HepG2 (cell line): ENCODE measurements around the gene ASH1L. TPM values are rescaled to one million over a fixed set of nuclear protein-coding genes. Genes with fewer than 3 reads are reported as not detected.

Source experiments
- ATAC-seq: fragments of 200-7000 bp; cut with Tn5 transposase; 3 replicates; pipeline ENCODE4 v1.9.1; 2020; ENCODE audit warnings: mild to moderate bottlenecking, moderate library complexity
- BruUV-seq: library from RNA; stranded (reverse); fragments of 400-500 nt; replicated peaks from 2 replicates; lab custom pipeline; 2021; lab: Mats Ljungman, UMichigan
- CTCF ChIA-PET: fragments of 300-600 bp; formaldehyde crosslinking; extraction: SDS; loops from one replicate; lab custom pipeline; 2021; ENCODE audit warnings: low total read pairs, inconsistent platforms, low intra/inter-chr PET ratio; lab: Yijun Ruan, JAX
- POLR2A ChIA-PET: fragments of 350-600 bp; sonication (Branson Sonifier 250); formaldehyde crosslinking; loops from one replicate; lab custom pipeline; 2020; ENCODE audit warnings: antibody characterized with exemption, inconsistent platforms; lab: Yijun Ruan, JAX
- DNase-seq: peaks from one replicate; pipeline ENCODE4 v3.0.0-alpha.2; 2015; ENCODE audit warnings: low spot score
- FAIRE-seq: peaks from 3 replicates; lab custom pipeline; 2011; peaks lifted over from hg19 to GRCh38; lab: Jason Lieb, UNC
- H2AFZ ChIP-seq: one replicate; pipeline ENCODE4 v1.6.1; 2011; ENCODE audit warnings: low read length, inconsistent platforms
- H3K27ac ChIP-seq: fragments of 300-600 bp; 3 replicates; pipeline ENCODE4 v1.8.0; 2011; ENCODE audit warnings: mixed run types, mild to moderate bottlenecking, mixed read lengths, low read length, inconsistent platforms; ENCODE audit not compliant: insufficient read depth; ENCODE audit errors: extremely low read length
- H3K27me3 ChIP-seq, 2 experiments: fragments of 200-600 bp in 1 of 2; 2 replicates in 1 of 2; 3 replicates in 1 of 2; pipeline versions ENCODE4 v1.6.0 to v1.8.0; 2011; ENCODE audit warnings: low read length in 2 of 2, mild to moderate bottlenecking in 2 of 2, moderate library complexity in 2 of 2, inconsistent platforms in 1 of 2; ENCODE audit not compliant: insufficient read depth in 2 of 2, control insufficient read depth in 1 of 2
- H3K36me3 ChIP-seq, 2 experiments: fragments of 200-600 bp in 1 of 2; replicated peaks in 1 of 2; 2 replicates in 1 of 2; 3 replicates in 1 of 2; pipeline versions ENCODE4 v1.5.1 to v1.8.0; 2011; ENCODE audit warnings: low read length in 2 of 2, inconsistent platforms in 1 of 2; ENCODE audit not compliant: insufficient read depth in 2 of 2, control insufficient read depth in 1 of 2
- H3K4me1 ChIP-seq: 2 replicates; pipeline ENCODE4 v1.5.1; 2012; ENCODE audit warnings: low read length, inconsistent platforms; ENCODE audit not compliant: insufficient read depth
- H3K4me2 ChIP-seq: 2 replicates; pipeline ENCODE4 v1.6.0; 2011; ENCODE audit warnings: low read depth, low read length, inconsistent platforms
- H3K4me3 ChIP-seq, 3 experiments: fragments of 200-600 bp in 1 of 3; sonication (generic), shearing (Covaris generic) in 1 of 3; replicated peaks in 1 of 3; 2 replicates each; pipeline ENCODE4 v1.5.1; 2011 to 2016; ENCODE audit warnings: low read length in 3 of 3, inconsistent platforms in 2 of 3, low read depth in 2 of 3, mild to moderate bottlenecking in 2 of 3, control low read depth in 1 of 3, mixed read lengths in 1 of 3; ENCODE audit not compliant: insufficient read depth in 1 of 3
- H3K79me2 ChIP-seq: one replicate; pipeline ENCODE4 v1.6.1; 2011; ENCODE audit warnings: low read length, inconsistent platforms; ENCODE audit not compliant: insufficient read depth
- H3K9ac ChIP-seq: 2 replicates; pipeline ENCODE4 v1.6.0; 2011; ENCODE audit warnings: mild to moderate bottlenecking, low read depth, low read length, inconsistent platforms; ENCODE audit not compliant: insufficient read depth
- H3K9me3 ChIP-seq: 2 replicates; pipeline ENCODE4 v1.5.1; 2012; ENCODE audit warnings: mild to moderate bottlenecking, low read length
- H4K20me1 ChIP-seq: 2 replicates; pipeline ENCODE4 v1.6.0; 2011; ENCODE audit warnings: inconsistent platforms, mild to moderate bottlenecking, low read length, moderate library complexity; ENCODE audit not compliant: insufficient read depth
- AGO1 ChIP-seq: fragments of 200-400 bp; formaldehyde crosslinking; IDR thresholded peaks from 2 replicates; pipeline ENCODE4 v1.6.1; 2017; ENCODE audit warnings: mild to moderate bottlenecking, low read depth, low read length, moderate library complexity; ENCODE audit not compliant: poor library complexity, severe bottlenecking
- AKAP8 ChIP-seq: sonication (generic); formaldehyde crosslinking; IDR thresholded peaks from 2 replicates; pipeline ENCODE4 v1.5.1; 2020; ENCODE audit warnings: mild to moderate bottlenecking, missing genetic modification reagents
- HDAC2 ChIP-seq: sonication (generic); formaldehyde crosslinking; IDR thresholded peaks from 2 replicates; pipeline ENCODE4 v1.4.0; 2020; ENCODE audit warnings: missing genetic modification reagents
- KDM4B ChIP-seq: sonication (generic); formaldehyde crosslinking; IDR thresholded peaks from 2 replicates; pipeline ENCODE4 v1.4.0; 2020; ENCODE audit warnings: missing genetic modification reagents
- MTA1 ChIP-seq: sonication (generic); formaldehyde crosslinking; IDR thresholded peaks from 2 replicates; pipeline ENCODE4 v1.4.0; 2020; ENCODE audit warnings: missing genetic modification reagents, mild to moderate bottlenecking, borderline replicate concordance
- RFX3 ChIP-seq: IDR thresholded peaks from 2 replicates; pipeline ENCODE4 v1.6.1; 2016; ENCODE audit warnings: missing biosample characterization, missing genetic modification reagents
- STAG1 ChIP-seq: sonication (generic); formaldehyde crosslinking; IDR thresholded peaks from 2 replicates; pipeline ENCODE4 v1.4.0; 2020; ENCODE audit warnings: missing genetic modification reagents
- TMF1 ChIP-seq: sonication (generic); formaldehyde crosslinking; IDR thresholded peaks from 2 replicates; pipeline ENCODE4 v1.8.1; 2022; ENCODE audit warnings: low read depth, missing genetic modification reagents
- ZFP36L2 ChIP-seq: sonication (generic); formaldehyde crosslinking; IDR thresholded peaks from 2 replicates; pipeline ENCODE4 v1.4.0; 2020; ENCODE audit warnings: missing genetic modification reagents
- ZNF274 ChIP-seq: sonication (generic); formaldehyde crosslinking; IDR thresholded peaks from 2 replicates; pipeline ENCODE4 v1.5.1; 2020; ENCODE audit warnings: mild to moderate bottlenecking, missing genetic modification reagents
- ZNF891 ChIP-seq: sonication (generic); formaldehyde crosslinking; IDR thresholded peaks from 2 replicates; pipeline ENCODE4 v1.5.0; 2020; ENCODE audit warnings: mild to moderate bottlenecking, missing genetic modification reagents
- WGBS: methylation state at CpG from one replicate; pipeline ENCODE4 v1.1.6; 2017; ENCODE audit warnings: low lambda C conversion rate; 5-methylcytosine and 5-hydroxymethylcytosine counted together
- in situ Hi-C: cut with HindIII; loops from 2 replicates; pipeline ENCODE4 v1.10.0; 2017; ENCODE audit warnings: low pct_unique_long_range_greater_than_20kb; ENCODE audit not compliant: extremely low pct_ligation_motif_present
- intact Hi-C: fragments of 100-400 bp; cut with micrococcal nuclease; formaldehyde crosslinking; loops from one replicate; pipeline ENCODE4 v1.10.0; 2022; ENCODE audit not compliant: unreplicated experiment
- polyA plus RNA-seq, 8 experiments: library from polyadenylated mRNA; depleted of rRNA in 3 of 8; stranded (reverse) in 7 of 8; unstranded in 1 of 8; fragments of >200 nt; fragmentation: Illumina TruSeq in 4 of 8; extraction: Trizol in 4 of 8; gene quantifications; 2 replicates each; pipeline versions ENCODE4 v1.2.1 to v1.2.3, GENCODE V29; 2011 to 2016; ENCODE audit warnings: low read depth in 4 of 8, missing spikeins in 1 of 8, mixed read lengths in 1 of 8; ENCODE audit not compliant: insufficient read depth in 1 of 8
- total RNA-seq, 5 experiments: library from RNA; depleted of rRNA; stranded (reverse); fragments of >200 nt; fragmentation: Illumina TruSeq; extraction: Trizol; gene quantifications; 2 replicates each; pipeline ENCODE4 v1.2.3, GENCODE V29; 2016; ENCODE audit warnings: low read depth in 1 of 5
- TF ChIP-seq, protein P1 (sequence below): IDR thresholded peaks from 2 replicates; pipeline ENCODE4 v1.6.1; 2016; ENCODE audit warnings: missing genetic modification reagents, missing compliant biosample characterization
- TF ChIP-seq, protein P2 (sequence below): sonication (generic); formaldehyde crosslinking; IDR thresholded peaks from 2 replicates; pipeline ENCODE4 v1.4.0; 2020; ENCODE audit warnings: missing genetic modification reagents, borderline replicate concordance

ASH1L gene
- total and polyA plus RNA-seq, 2 of the 13 experiments (the other 11 are each of a cell fraction or from before 2014, with no cell fraction given), result 10.2 to 15.3 TPM

DNA sequence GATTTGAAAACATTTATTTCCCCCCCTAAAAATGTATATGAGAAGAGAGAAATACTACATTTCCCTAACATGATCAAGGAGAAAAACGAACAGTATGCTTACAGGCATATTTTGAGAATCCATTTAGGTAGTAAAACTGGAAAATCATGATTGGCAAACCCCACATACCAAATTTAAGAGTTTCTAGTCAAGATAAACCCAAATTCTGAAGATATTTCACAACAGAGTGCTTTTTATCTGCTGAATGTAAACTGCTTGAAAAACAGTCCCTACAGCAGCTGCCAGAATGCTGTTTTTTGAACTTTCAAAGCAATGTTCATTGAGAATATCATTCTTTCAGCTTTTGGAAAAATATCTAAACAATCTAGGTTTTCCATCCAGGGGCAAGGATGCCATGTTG is 31.0 kb downstream of the ASH1L start:
- BruUV-seq, result no TSS peak
- Histone ChIP-seq H3K79me2 (peaks cover 86% of the 10 kb centered on the region), H4K20me1 (peaks cover 14% of the 10 kb centered on the region), H3K9ac (no peak overlapping the region), H3K27ac (no peak overlapping the region), H3K36me3 (no peaks in the 10 kb centered on the region; a peak in 1 of 5 replicates), H3K9me3 (no peaks in the 10 kb centered on the region), H3K4me3 (no peak overlapping the region), H3K27me3 (no peaks in the 10 kb centered on the region), H2AFZ (no peak overlapping the region), H3K4me2 (no peak overlapping the region), H3K4me1 (peaks cover 39% of the 10 kb centered on the region)
- ChIA-PET CTCF (no interaction called here), POLR2A (no interaction called here)
- in situ Hi-C loops, result no loop called here
- TF ChIP-seq ZNF274 (CRISPR knock-in tag), result no peak
- TF ChIP-seq, protein P1, sequence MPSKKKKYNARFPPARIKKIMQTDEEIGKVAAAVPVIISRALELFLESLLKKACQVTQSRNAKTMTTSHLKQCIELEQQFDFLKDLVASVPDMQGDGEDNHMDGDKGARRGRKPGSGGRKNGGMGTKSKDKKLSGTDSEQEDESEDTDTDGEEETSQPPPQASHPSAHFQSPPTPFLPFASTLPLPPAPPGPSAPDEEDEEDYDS (CRISPR knock-in tag), result no peak
- TF ChIP-seq KDM4B (CRISPR knock-in tag), result no peak
- TF ChIP-seq TMF1 (CRISPR knock-in tag), result no peak
- TF ChIP-seq, protein P2, sequence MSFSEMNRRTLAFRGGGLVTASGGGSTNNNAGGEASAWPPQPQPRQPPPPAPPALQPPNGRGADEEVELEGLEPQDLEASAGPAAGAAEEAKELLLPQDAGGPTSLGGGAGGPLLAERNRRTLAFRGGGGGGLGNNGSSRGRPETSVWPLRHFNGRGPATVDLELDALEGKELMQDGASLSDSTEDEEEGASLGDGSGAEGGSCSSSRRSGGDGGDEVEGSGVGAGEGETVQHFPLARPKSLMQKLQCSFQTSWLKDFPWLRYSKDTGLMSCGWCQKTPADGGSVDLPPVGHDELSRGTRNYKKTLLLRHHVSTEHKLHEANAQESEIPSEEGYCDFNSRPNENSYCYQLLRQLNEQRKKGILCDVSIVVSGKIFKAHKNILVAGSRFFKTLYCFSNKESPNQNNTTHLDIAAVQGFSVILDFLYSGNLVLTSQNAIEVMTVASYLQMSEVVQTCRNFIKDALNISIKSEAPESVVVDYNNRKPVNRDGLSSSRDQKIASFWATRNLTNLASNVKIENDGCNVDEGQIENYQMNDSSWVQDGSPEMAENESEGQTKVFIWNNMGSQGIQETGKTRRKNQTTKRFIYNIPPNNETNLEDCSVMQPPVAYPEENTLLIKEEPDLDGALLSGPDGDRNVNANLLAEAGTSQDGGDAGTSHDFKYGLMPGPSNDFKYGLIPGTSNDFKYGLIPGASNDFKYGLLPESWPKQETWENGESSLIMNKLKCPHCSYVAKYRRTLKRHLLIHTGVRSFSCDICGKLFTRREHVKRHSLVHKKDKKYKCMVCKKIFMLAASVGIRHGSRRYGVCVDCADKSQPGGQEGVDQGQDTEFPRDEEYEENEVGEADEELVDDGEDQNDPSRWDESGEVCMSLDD, result no peak
- DNase-seq, result no peak
- intact Hi-C loops, result no loop called here
- ATAC-seq, result no peak
- WGBS, result 80% methylated on average over 1 of the region's 1 CpG
- FAIRE-seq, result peak; percentile 48

DNA sequence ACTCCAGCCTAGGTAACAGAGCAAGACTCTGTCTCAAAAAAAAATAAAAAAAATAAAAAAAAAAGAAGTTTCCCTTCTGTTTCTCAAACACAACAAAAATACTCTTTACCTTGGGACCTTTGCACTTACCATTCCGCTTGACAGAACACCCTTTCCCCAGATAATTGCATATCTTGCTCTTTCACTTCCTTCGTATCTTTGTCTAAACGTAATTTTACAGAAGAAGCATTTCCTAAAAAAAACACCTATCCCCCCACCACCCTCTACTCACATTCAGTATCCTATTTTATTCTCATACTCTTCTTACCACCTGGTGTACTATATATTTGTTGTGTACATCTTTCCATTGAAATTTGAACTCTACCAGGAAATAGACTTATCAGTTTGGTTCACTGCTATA is 32.7 kb downstream of the ASH1L start:
- no peaks in the 10 kb centered on the region for H3K27me3 ChIP-seq
- ATAC-seq (no peak), FAIRE-seq (no peak), DNase-seq (no peak)
- H2AFZ ChIP-seq, result no peak overlapping the region
- H3K36me3 ChIP-seq, result no peaks in the 10 kb centered on the region; a peak in 1 of 5 replicates
- ChIA-PET CTCF (no interaction called here), POLR2A (no interaction called here)
- in situ Hi-C loops (no loop called here), intact Hi-C loops (no loop called here)
- no peak overlapping the region for H3K4me2 ChIP-seq
- TF ChIP-seq STAG1 (no peak), RFX3 (CRISPR knock-in tag) (no peak), MTA1 (CRISPR knock-in tag) (no peak), AGO1 (no peak), HDAC2 (CRISPR knock-in tag) (no peak), AKAP8 (CRISPR knock-in tag) (no peak), ZFP36L2 (no peak), ZNF891 (CRISPR knock-in tag) (no peak)
- H3K9me3 ChIP-seq, result no peaks in the 10 kb centered on the region
- no peak overlapping the region for H3K4me3 ChIP-seq
- 91% methylated on average over 3 of the region's 3 CpGs for WGBS
- peaks cover 7% of the 10 kb centered on the region for H4K20me1 ChIP-seq
- peaks cover 30% of the 10 kb centered on the region for H3K4me1 ChIP-seq
- no peak overlapping the region for H3K27ac ChIP-seq
- no peak overlapping the region for H3K9ac ChIP-seq
- H3K79me2 ChIP-seq, result peaks cover 85% of the 10 kb centered on the region
- no TSS peak for BruUV-seq
